Suprapubic skin (tissue), 3 donors: Measurements from ENCODE around the gene NFATC2.

ENCODE experiments used
- POLR2A ChIP-seq, 2 donors: fragments of 450-650 bp; IDR thresholded peaks; one replicate each; pipeline ENCODE4 v1.6.1; 2017; ENCODE audit warnings: antibody characterized with exemption in 2 of 2, mild to moderate bottlenecking in 2 of 2, moderate library complexity in 2 of 2
- TF ChIP-seq, protein P1 (sequence below), 2 donors: fragments of 200-600 bp in 1 of 2; fragments of 450-650 bp in 1 of 2; sonication (generic) in 1 of 2; IDR thresholded peaks; one replicate each; pipeline ENCODE4 v1.5.1; 2016 to 2019; ENCODE audit warnings: antibody characterized with exemption in 2 of 2, mild to moderate bottlenecking in 1 of 2, moderate library complexity in 1 of 2

DNA sequence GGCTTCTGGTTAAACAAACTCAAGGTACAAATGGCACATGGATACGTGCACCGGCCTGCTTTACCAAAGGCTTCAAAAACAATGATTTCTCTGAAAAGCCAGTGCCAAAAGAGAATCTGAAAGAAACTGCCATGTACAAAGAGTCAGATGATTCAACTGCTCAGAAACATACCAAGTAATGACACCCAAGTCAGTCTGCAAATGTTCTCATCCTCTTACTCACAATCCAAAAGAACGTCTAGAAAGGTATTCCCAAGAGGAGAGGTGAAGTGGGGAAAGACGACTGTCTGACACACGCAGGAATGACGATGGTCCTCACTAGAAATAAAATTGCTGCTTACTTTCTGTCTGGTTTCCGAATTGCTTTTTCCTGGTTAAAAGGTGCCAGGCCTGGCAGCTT lies 52.9 kb downstream of the NFATC2 start:
- TF ChIP-seq, protein P1, sequence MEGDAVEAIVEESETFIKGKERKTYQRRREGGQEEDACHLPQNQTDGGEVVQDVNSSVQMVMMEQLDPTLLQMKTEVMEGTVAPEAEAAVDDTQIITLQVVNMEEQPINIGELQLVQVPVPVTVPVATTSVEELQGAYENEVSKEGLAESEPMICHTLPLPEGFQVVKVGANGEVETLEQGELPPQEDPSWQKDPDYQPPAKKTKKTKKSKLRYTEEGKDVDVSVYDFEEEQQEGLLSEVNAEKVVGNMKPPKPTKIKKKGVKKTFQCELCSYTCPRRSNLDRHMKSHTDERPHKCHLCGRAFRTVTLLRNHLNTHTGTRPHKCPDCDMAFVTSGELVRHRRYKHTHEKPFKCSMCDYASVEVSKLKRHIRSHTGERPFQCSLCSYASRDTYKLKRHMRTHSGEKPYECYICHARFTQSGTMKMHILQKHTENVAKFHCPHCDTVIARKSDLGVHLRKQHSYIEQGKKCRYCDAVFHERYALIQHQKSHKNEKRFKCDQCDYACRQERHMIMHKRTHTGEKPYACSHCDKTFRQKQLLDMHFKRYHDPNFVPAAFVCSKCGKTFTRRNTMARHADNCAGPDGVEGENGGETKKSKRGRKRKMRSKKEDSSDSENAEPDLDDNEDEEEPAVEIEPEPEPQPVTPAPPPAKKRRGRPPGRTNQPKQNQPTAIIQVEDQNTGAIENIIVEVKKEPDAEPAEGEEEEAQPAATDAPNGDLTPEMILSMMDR (IDR thresholded peaks at IDR 0.05), result no peak
- no peak for TF ChIP-seq POLR2A (IDR thresholded peaks at IDR 0.05)
